Esophagus squamous epithelium (tissue), 4 donors: ENCODE data around the gene CIRBP.

Experiments
- CTCF ChIP-seq, 6 experiments: fragments of 450-650 bp in 4 of 6; fragments of 200-600 bp in 2 of 6; sonication (generic) in 2 of 6; IDR thresholded peaks; one replicate each; pipeline ENCODE4 v1.5.1; 2016 to 2019; ENCODE audit warnings: antibody characterized with exemption in 6 of 6, mild to moderate bottlenecking in 4 of 6, moderate library complexity in 4 of 6
- POLR2A ChIP-seq, 4 donors: fragments of 450-650 bp; IDR thresholded peaks; one replicate each; pipeline ENCODE4 v1.6.1; 2017; ENCODE audit warnings: antibody characterized with exemption in 4 of 4, mild to moderate bottlenecking in 4 of 4, moderate library complexity in 3 of 4

- TF ChIP-seq CTCF (IDR thresholded peaks at IDR 0.05) (no peak), POLR2A (IDR thresholded peaks at IDR 0.05) (no peak)
These were observed 46.7 kb upstream of the CIRBP start for GRCh38 chr19:1222394-1222793.
